ENCODE results near the gene FANCI.

DNA sequence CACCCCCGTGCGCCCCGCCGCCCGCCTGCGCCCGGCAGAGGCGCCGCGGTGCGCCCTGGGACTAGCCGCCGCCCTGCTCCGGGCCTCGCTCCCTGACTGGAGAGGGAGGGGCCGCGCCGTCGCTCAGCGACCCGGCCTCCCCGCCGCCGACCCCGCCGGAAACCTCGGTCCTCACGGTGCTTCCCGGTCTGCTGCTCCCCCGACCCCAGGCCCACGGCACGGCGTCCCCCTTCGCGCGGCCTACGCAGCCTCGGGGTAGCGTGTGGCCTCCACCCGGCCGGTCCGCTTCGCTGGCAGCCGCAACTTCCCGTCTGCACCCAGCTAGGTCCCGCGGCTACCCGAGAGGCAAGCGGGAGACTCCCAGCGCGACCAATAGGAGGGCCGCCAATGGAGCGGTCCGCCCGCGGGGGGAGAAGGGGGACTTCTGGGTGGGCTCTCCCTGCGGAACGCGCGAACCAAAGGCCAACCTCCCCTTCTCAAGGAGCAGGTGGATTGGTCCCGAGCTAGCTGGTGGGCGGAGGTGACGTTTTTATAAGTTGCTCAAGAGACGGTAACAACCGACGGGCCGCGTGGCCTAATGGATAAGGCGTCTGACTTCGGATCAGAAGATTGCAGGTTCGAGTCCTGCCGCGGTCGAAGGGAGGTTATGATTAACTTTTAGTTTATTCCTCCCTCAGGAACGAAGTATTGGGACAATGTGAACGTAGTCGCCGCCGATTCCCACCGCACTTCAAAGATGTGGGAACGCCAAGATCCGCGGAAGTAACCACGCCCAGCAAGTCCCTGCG is 90.9 kb downstream of the FANCI start, which contains the start of gene POLG:
- TF ChIP-seq, protein P1, sequence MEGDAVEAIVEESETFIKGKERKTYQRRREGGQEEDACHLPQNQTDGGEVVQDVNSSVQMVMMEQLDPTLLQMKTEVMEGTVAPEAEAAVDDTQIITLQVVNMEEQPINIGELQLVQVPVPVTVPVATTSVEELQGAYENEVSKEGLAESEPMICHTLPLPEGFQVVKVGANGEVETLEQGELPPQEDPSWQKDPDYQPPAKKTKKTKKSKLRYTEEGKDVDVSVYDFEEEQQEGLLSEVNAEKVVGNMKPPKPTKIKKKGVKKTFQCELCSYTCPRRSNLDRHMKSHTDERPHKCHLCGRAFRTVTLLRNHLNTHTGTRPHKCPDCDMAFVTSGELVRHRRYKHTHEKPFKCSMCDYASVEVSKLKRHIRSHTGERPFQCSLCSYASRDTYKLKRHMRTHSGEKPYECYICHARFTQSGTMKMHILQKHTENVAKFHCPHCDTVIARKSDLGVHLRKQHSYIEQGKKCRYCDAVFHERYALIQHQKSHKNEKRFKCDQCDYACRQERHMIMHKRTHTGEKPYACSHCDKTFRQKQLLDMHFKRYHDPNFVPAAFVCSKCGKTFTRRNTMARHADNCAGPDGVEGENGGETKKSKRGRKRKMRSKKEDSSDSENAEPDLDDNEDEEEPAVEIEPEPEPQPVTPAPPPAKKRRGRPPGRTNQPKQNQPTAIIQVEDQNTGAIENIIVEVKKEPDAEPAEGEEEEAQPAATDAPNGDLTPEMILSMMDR (IDR thresholded peaks at IDR 0.05), result peak in 1 of 3 donors; percentile 14
- TF ChIP-seq POLR2AphosphoS5 (IDR thresholded peaks at IDR 0.05), result peak; percentile 93 to 98 (median 97)
